Measurements from ENCODE around the gene ZYX.
A peak's percentile ranks its signal among the peaks of the same experiment; 100 is the strongest.

Gene ZYX

DNA sequence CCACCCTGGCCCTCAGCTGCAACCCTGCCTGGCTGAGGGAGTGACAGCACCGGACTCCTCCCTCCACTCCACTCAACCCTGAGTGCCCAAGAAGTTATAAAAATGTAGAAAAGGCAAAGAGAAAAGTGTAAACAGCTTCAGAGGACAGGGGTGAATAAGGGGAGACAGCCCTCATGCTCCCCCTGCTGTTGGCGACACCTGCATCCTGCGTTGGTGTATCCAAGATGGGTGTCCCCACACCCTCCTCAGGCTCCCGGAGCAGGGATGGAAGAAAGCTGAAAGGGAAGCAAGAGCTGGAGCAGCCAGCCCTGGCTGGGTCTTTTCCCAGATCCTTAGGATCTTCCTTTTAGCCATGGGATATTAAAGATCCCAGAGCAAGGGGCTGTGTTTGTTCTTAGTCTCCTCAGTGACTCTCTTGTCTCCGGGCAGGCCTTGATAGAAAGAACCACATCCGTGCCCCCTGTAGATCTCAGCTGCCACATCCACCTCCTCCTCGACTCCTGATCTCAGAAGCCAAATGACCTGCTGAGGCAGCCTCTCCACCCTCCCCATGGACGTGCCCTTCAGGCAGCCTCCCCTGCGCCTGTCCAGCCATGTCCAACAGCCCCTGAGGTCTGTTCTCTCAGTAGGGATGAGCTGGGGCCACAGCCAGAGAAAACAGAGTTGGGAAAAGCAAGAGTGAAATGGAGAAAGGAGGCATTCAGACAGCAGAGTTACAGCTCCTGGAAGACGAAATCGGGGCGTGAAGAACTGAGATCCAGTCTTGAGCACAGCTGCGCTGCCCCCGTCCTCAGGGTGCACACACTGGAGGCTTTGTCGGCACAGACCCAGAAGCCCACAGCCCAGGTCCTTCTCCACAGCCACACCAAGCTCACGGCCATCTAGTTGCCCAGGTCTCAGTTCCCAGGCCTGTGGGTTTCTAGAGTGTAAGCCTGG lies 25.4 kb upstream of the ZYX start:
- H3K4me3 ChIP-seq (replicated peaks in 1 of 2; ENCODE audit: low read depth in 2 of 2, low read length in 2 of 2): no peak overlapping the region
- TF ChIP-seq, protein P1, sequence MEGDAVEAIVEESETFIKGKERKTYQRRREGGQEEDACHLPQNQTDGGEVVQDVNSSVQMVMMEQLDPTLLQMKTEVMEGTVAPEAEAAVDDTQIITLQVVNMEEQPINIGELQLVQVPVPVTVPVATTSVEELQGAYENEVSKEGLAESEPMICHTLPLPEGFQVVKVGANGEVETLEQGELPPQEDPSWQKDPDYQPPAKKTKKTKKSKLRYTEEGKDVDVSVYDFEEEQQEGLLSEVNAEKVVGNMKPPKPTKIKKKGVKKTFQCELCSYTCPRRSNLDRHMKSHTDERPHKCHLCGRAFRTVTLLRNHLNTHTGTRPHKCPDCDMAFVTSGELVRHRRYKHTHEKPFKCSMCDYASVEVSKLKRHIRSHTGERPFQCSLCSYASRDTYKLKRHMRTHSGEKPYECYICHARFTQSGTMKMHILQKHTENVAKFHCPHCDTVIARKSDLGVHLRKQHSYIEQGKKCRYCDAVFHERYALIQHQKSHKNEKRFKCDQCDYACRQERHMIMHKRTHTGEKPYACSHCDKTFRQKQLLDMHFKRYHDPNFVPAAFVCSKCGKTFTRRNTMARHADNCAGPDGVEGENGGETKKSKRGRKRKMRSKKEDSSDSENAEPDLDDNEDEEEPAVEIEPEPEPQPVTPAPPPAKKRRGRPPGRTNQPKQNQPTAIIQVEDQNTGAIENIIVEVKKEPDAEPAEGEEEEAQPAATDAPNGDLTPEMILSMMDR (IDR thresholded peaks at IDR 0.05; ENCODE audit: low read depth, low read length): no peak
- no peak for DNase-seq (ENCODE audit: low read depth in 2 of 2)

DNA sequence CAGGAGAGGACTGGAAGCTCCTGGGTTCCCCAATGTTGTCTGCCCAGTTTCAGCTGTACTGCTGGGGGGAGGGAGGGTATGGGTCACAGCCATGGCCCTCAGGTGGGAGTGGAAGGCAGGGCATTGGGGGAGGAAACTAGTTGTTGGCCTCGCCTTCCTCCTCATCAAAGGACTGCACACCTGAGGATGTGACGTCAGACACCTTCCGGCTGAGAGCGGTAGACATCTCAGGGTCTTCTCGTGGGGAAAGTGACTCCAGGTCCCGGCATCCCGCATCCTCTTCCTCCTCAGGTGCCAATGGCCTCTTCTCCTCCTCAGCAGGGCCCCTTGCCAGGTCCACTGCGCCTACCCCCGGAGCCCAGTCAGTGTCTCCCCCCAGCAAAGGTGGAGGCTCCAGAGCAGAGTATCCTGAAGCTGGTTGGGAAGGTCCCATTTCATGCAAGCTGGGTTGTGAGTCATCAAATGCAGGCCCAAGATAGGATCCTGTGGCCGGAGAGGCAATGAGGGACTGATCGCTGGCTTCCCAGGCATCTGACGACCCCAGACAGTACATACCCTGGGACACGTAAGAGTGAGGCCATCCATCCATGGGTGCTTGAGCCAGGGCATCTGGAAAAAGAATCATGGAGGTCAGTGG lies 24.6 kb upstream of the ZYX start:
- no peak for DNase-seq (ENCODE audit: low read depth in 2 of 2)
- TF ChIP-seq, protein P1 (IDR thresholded peaks at IDR 0.05; ENCODE audit: low read depth, low read length): no peak
- no peak overlapping the region for H3K4me3 ChIP-seq (replicated peaks in 1 of 2; ENCODE audit: low read depth in 2 of 2, low read length in 2 of 2)

DNA sequence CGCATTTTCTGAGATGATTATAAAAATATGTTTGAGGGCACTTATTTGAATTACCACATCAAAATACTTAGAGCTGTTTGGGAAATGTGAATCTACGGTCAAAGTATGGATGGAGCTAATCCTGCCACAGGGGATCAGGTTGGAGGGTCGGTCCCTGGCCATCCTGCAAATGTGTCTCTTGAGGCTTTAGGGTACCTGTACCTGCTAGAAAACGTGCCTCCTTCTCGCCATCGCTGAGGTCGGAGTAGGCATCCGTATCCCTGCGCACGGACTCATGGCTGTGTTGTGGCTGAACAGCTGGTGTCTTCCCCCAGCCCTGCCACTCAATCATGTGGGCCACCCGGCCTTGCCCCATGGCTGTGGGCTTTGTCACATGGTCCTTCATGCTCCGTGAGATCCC lies 22.5 kb upstream of the ZYX start:
- no peak for DNase-seq (ENCODE audit: low read depth in 2 of 2)
- no peak overlapping the region for H3K4me3 ChIP-seq (replicated peaks in 1 of 2; ENCODE audit: low read depth in 2 of 2, low read length in 2 of 2)
- TF ChIP-seq, protein P1 (IDR thresholded peaks at IDR 0.05; ENCODE audit: low read depth, low read length): no peak

DNA sequence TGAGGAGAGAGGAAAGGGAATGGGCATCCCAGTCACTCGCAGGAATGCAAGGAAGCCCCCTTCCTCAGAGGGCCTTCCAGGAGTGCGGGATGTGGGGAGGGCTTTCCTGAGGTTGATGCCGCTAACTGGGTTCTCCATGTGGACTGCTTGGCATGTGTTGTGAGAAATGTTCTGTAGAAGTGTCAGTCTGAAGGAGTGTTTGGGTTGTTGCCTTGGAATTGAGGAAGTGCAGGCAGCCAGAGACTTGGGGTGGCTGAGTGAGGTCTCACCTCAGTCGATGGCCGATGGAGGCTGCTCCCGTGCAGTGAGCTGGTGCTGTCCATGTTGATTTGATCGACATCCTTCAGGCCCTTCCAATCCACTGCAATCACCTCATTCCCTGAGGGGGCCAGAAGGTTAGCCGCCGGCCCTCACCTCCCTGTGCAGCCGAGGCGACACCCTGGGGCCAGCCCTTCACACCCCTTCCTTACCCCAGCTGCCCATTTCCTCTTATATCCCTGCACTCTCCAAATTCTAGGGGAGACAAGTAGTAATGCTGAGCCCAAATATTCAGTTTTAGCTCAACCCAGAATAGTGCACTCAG lies 21.3 kb upstream of the ZYX start:
- H3K4me3 ChIP-seq (replicated peaks in 1 of 2; ENCODE audit: low read depth in 2 of 2, low read length in 2 of 2): no peak overlapping the region
- DNase-seq (ENCODE audit: low read depth in 2 of 2): no peak
- TF ChIP-seq, protein P1 (IDR thresholded peaks at IDR 0.05; ENCODE audit: low read depth, low read length): no peak

DNA sequence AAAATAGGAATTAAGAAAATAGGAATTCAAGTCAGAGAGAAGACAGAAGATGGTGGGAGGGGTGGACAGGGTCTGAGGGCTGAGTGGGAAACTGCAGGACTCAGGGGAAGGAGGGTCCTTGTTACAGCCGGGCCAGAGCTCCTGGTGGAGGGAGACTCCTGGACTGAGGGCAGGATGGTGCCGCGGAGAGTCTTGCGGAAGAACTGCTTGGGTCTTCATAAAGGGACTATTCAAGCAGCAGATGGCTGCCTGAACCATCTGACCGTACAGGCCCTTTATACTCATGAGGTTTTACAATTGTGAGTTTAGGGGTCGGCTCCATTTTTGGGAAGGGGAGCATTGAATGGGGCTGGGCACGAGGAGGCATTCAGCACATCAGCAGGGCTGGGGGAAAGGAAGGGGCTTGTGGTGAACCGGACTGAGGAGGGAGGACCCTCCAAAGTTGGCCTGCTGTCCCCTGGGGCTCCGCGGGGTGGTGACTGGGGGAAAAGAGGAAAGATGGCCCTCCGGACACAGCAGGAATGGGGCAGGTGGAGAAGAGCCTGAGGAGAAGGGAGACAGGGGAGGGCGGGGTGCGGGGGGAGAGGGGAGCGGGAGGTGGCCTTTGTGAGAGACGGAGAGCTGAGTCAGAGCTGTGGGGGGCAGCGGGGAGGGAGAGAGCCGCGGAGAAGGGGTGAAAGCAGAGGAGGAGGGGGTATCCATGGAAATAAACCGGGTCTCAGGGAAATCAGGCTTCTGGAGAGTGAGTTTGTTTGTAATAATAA lies 20.2 kb upstream of the ZYX start:
- TF ChIP-seq, protein P1 (IDR thresholded peaks at IDR 0.05; ENCODE audit: low read depth, low read length): no peak
- DNase-seq (ENCODE audit: low read depth in 2 of 2): no peak
- no peak overlapping the region for H3K4me3 ChIP-seq (replicated peaks in 1 of 2; ENCODE audit: low read depth in 2 of 2, low read length in 2 of 2)

DNA sequence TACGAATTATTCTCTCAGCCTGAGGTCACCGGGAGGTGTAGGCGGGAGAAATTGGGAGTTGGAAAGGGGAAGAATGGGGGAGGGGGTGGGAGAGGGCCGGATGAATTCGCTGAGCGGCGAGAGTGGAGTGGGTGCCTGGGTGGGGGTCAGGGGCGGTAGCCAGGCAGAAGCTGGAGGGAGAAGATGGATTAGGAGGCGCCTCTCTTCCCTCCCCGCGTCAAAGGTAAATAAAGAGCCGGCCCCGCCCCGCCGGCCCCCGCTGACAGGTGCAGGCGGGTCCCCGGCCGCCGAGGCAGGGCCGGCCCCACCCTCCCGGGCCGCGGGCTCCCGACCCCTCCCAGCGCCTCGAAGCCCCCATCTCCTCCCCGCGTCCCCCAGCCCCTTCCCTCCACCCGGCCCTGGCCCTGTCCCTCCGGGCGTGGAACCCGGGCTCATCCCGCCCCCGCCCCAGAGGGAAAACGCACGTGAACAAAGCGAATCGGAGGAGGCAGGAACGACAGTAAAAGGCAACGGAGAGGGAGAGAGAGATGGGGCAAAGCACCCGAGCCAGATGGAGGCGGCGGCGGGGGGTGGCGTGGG lies 19.5 kb upstream of the ZYX start:
- H3K4me3 ChIP-seq (replicated peaks in 1 of 2; ENCODE audit: low read depth in 2 of 2, low read length in 2 of 2): peak overlapping the region; percentile 52 to 54
- no peak for DNase-seq (ENCODE audit: low read depth in 2 of 2)
- TF ChIP-seq, protein P1 (IDR thresholded peaks at IDR 0.05; ENCODE audit: low read depth, low read length): no peak
